GM12878 (cell line): Measurements from ENCODE around the gene TMEM231.
"Not testable (repeated sequence)": the region's sequence is repeated elsewhere in the genome, so short reads cannot be mapped to it uniquely, and the experiment has no call there.

Experiments used
- ATF3 ChIP-seq: IDR thresholded peaks from 2 replicates; pipeline ENCODE4 v1.6.1; 2011; ENCODE audit warnings: low read depth, mild to moderate bottlenecking, low read length, moderate library complexity, borderline replicate concordance; ENCODE audit errors: extremely low read depth
- CTCF ChIP-seq, 3 experiments: IDR thresholded peaks in 2 of 3; conservative IDR thresholded peaks in 1 of 3; 2 replicates each; pipeline ENCODE4 v1.5.1; 2011; ENCODE audit warnings: low read depth in 3 of 3, low read length in 3 of 3, mild to moderate bottlenecking in 3 of 3, control low read depth in 2 of 3, moderate library complexity in 2 of 3, inconsistent platforms in 1 of 3, mixed read lengths in 1 of 3; ENCODE audit not compliant: control insufficient read depth in 2 of 3, insufficient read depth in 1 of 3; ENCODE audit errors: extremely low read depth in 1 of 3
- EP300 ChIP-seq, 2 experiments: fragments of 150-350 bp in 1 of 2; IDR thresholded peaks; 2 replicates each; pipeline ENCODE4 v1.6.1; 2011 to 2012; ENCODE audit warnings: low read depth in 2 of 2, low read length in 2 of 2, borderline replicate concordance in 1 of 2, improper control_type of control experiment in 1 of 2, inconsistent platforms in 1 of 2; ENCODE audit not compliant: control insufficient read depth in 1 of 2
- FOXK2 ChIP-seq: fragments of 450-650 bp; IDR thresholded peaks from 2 replicates; pipeline ENCODE4 v1.6.1; 2017; ENCODE audit warnings: mild to moderate bottlenecking, moderate library complexity
- HDAC6 ChIP-seq: fragments of 200-600 bp; sonication (generic); IDR thresholded peaks from one replicate; pipeline ENCODE4 v1.8.0; 2017; ENCODE audit warnings: antibody characterized with exemption; ENCODE audit not compliant: unreplicated experiment
- POLR2AphosphoS5 ChIP-seq: IDR thresholded peaks from 2 replicates; pipeline ENCODE4 v1.6.1; 2011; ENCODE audit warnings: mild to moderate bottlenecking, low read length, inconsistent platforms
- RBBP5 ChIP-seq: fragments of 200-600 bp; sonication (generic); conservative IDR thresholded peaks from 2 replicates; pipeline ENCODE4 v1.6.1; 2016
- STAT1 ChIP-seq: fragments of 450-650 bp; conservative IDR thresholded peaks from 2 replicates; pipeline ENCODE4 v1.6.1; 2014; ENCODE audit warnings: antibody characterized with exemption, mild to moderate bottlenecking
- TAF1 ChIP-seq: IDR thresholded peaks from 2 replicates; pipeline ENCODE4 v1.6.1; 2011; ENCODE audit warnings: mild to moderate bottlenecking, low read depth, low read length, borderline replicate concordance
- USF1 ChIP-seq: IDR thresholded peaks from 2 replicates; pipeline ENCODE4 v1.6.1; 2011; ENCODE audit warnings: borderline replicate concordance, low read depth, mild to moderate bottlenecking, moderate library complexity, mixed read lengths, low read length; ENCODE audit not compliant: insufficient read depth; ENCODE audit errors: extremely low read length
- ZBTB4 ChIP-seq: fragments of 450-650 bp; formaldehyde crosslinking; IDR thresholded peaks from 2 replicates; pipeline ENCODE4 v1.4.0; 2022; ENCODE audit warnings: mild to moderate bottlenecking, moderate library complexity

- not testable (repeated sequence) for TF ChIP-seq ATF3; CTCF (IDR thresholded peaks at IDR 0.05 in 2 of 3, conservative IDR thresholded peaks at IDR 0.05 in 1 of 3; ENCODE audit: control insufficient read depth in 2 of 3, extremely low read depth in 1 of 3, insufficient read depth in 1 of 3, low read depth in 3 of 3, low read length in 3 of 3); USF1; FOXK2; EP300 (IDR thresholded peaks at IDR 0.05; ENCODE audit: borderline replicate concordance in 1 of 2, control insufficient read depth in 1 of 2, low read depth in 2 of 2, low read length in 2 of 2); RBBP5; ZBTB4 (CRISPR knock-in tag); HDAC6; STAT1; POLR2AphosphoS5; TAF1
Observed at GRCh38 chr16:75548456-75548855, 7.6 kb downstream of the TMEM231 start.
